ENCODE measurements around the gene ZNF425. TPM values are rescaled to one million over a fixed set of nuclear protein-coding genes. Genes with fewer than 3 reads are reported as not detected.

The ZNF425 gene
- total RNA-seq, 2 donors from 2014 or later = 0.23 to 0.87 TPM

- Mint-ChIP-seq H3K27me3 (peaks cover 7% of the 10 kb centered on the region), H3K36me3 (ENCODE audit: low read depth) (peaks cover 2% of the 10 kb centered on the region), H3K4me1 (no peaks in the 10 kb centered on the region), H3K4me3 (no peak overlapping the region), H3K27ac (no peak overlapping the region)
- DNase-seq = no peak
- no peaks in the 10 kb centered on the region for H3K9me3 ChIP-seq (ENCODE audit: control insufficient read depth, low read length, poor library complexity, severe bottlenecking)
- ATAC-seq = no peak
These were observed 72.7 kb downstream of the ZNF425 start for GRCh38 chr7:149053384-149053783.

Other genes with a start within 250 kb of the ZNF425 start
- 10 to 100 TPM; 38.4 to 43.7 TPM for gene EZH2, start 242.0 kb downstream of the ZNF425 start, total RNA-seq
- gene PDIA4, start 97.8 kb downstream of the ZNF425 start, total RNA-seq = 10 to 100 TPM; 42.4 to 49.8 TPM
- 1 to 10 TPM; 2.8 to 4.4 TPM for gene ZNF786, start 35.6 kb downstream of the ZNF425 start, total RNA-seq
- 10 to 100 TPM; 17.2 to 19.7 TPM for gene ZNF398, start 21.1 kb upstream of the ZNF425 start, total RNA-seq
- 10 to 100 TPM; 14.6 to 24.4 TPM for gene ZNF282, start 69.2 kb upstream of the ZNF425 start, total RNA-seq
- gene ZNF212, start 113.3 kb upstream of the ZNF425 start, total RNA-seq = 10 to 100 TPM; 12.1 to 15.3 TPM
- 10 to 100 TPM; 29.0 to 31.4 TPM for gene ZNF783, start 135.9 kb upstream of the ZNF425 start, total RNA-seq

All from T-helper 17 cell (primary cell).